ENCODE data around the gene ACADVL.

- TF ChIP-seq CTCF (IDR thresholded peaks at IDR 0.05) (no peak), POLR2AphosphoS5 (IDR thresholded peaks at IDR 0.05) (no peak)
These were observed 36.2 kb upstream of the ACADVL start for GRCh38 chr17:7183433-7184090.
